HEK293 (cell line): ENCODE data around the gene IARS1.

Source experiments
- KLF7 ChIP-seq: fragments of 450-650 bp; formaldehyde crosslinking; IDR thresholded peaks from 2 replicates; pipeline ENCODE4 v1.5.1; 2016; ENCODE audit warnings: missing biosample characterization, missing genetic modification characterization, borderline replicate concordance
- MEIS1 ChIP-seq: sonication (generic); formaldehyde crosslinking; IDR thresholded peaks from 2 replicates; pipeline ENCODE4 v1.8.1; 2022; ENCODE audit warnings: missing genetic modification reagents, mild to moderate bottlenecking, borderline replicate concordance
- OVOL3 ChIP-seq: fragments of 450-650 bp; formaldehyde crosslinking; IDR thresholded peaks from 2 replicates; pipeline ENCODE4 v1.5.1; 2016; ENCODE audit warnings: missing biosample characterization, missing genetic modification characterization
- PRDM6 ChIP-seq: fragments of 450-650 bp; formaldehyde crosslinking; IDR thresholded peaks from 2 replicates; pipeline ENCODE4 v1.5.1; 2017; ENCODE audit warnings: missing biosample characterization, missing genetic modification characterization
- YY2 ChIP-seq: fragments of 450-650 bp; formaldehyde crosslinking; IDR thresholded peaks from 2 replicates; pipeline ENCODE4 v1.5.1; 2016; ENCODE audit warnings: missing biosample characterization, missing genetic modification characterization
- ZEB2 ChIP-seq: fragments of 450-650 bp; formaldehyde crosslinking; IDR thresholded peaks from 2 replicates; pipeline ENCODE4 v1.5.1; 2016; ENCODE audit warnings: missing biosample characterization, missing genetic modification characterization
- ZFP37 ChIP-seq: fragments of 450-650 bp; formaldehyde crosslinking; IDR thresholded peaks from 2 replicates; pipeline ENCODE4 v1.5.1; 2016; ENCODE audit warnings: missing biosample characterization, missing genetic modification characterization
- ZFP41 ChIP-seq: fragments of 450-650 bp; formaldehyde crosslinking; IDR thresholded peaks from 2 replicates; pipeline ENCODE4 v1.5.1; 2016; ENCODE audit warnings: missing biosample characterization, missing genetic modification characterization, borderline replicate concordance
- ZIC2 ChIP-seq: fragments of 450-650 bp; formaldehyde crosslinking; IDR thresholded peaks from 2 replicates; pipeline ENCODE4 v1.5.1; 2016; ENCODE audit warnings: missing biosample characterization, missing genetic modification characterization
- ZNF132 ChIP-seq: fragments of 450-650 bp; formaldehyde crosslinking; IDR thresholded peaks from 2 replicates; pipeline ENCODE4 v1.5.1; 2017; ENCODE audit warnings: missing biosample characterization, missing genetic modification characterization, borderline replicate concordance
- ZNF146 ChIP-seq: fragments of 450-650 bp; formaldehyde crosslinking; IDR thresholded peaks from 2 replicates; pipeline ENCODE4 v1.5.1; 2016; ENCODE audit warnings: missing biosample characterization, missing genetic modification characterization
- ZNF169 ChIP-seq: fragments of 450-650 bp; formaldehyde crosslinking; IDR thresholded peaks from 2 replicates; pipeline ENCODE4 v1.5.1; 2016; ENCODE audit warnings: missing biosample characterization, missing genetic modification characterization
- ZNF2 ChIP-seq: fragments of 450-650 bp; formaldehyde crosslinking; IDR thresholded peaks from 2 replicates; pipeline ENCODE4 v1.5.1; 2016; ENCODE audit warnings: missing biosample characterization, missing genetic modification characterization
- ZNF202 ChIP-seq: fragments of 450-650 bp; formaldehyde crosslinking; IDR thresholded peaks from 2 replicates; pipeline ENCODE4 v1.5.1; 2016; ENCODE audit warnings: missing biosample characterization, missing genetic modification characterization, borderline replicate concordance
- ZNF223 ChIP-seq: fragments of 450-650 bp; formaldehyde crosslinking; IDR thresholded peaks from 2 replicates; pipeline ENCODE4 v1.5.1; 2016; ENCODE audit warnings: missing biosample characterization, missing genetic modification characterization
- ZNF292 ChIP-seq: fragments of 450-650 bp; formaldehyde crosslinking; IDR thresholded peaks from 2 replicates; pipeline ENCODE4 v1.5.1; 2016; ENCODE audit warnings: low read depth, missing biosample characterization, missing genetic modification characterization, borderline replicate concordance
- ZNF391 ChIP-seq: fragments of 450-650 bp; formaldehyde crosslinking; IDR thresholded peaks from 2 replicates; pipeline ENCODE4 v1.5.1; 2016; ENCODE audit warnings: low read depth, missing biosample characterization, missing genetic modification characterization, borderline replicate concordance
- ZNF398 ChIP-seq: fragments of 450-650 bp; formaldehyde crosslinking; IDR thresholded peaks from 2 replicates; pipeline ENCODE4 v1.5.1; 2017; ENCODE audit warnings: missing biosample characterization, missing genetic modification characterization
- ZNF510 ChIP-seq: fragments of 450-650 bp; formaldehyde crosslinking; IDR thresholded peaks from 2 replicates; pipeline ENCODE4 v1.5.1; 2018; ENCODE audit warnings: mild to moderate bottlenecking, missing genetic modification characterization, missing biosample characterization; ENCODE audit not compliant: insufficient replicate concordance
- ZNF521 ChIP-seq: fragments of 450-650 bp; formaldehyde crosslinking; IDR thresholded peaks from 2 replicates; pipeline ENCODE4 v1.5.1; 2017; ENCODE audit warnings: missing biosample characterization, mild to moderate bottlenecking, missing genetic modification characterization
- ZNF571 ChIP-seq: fragments of 450-650 bp; formaldehyde crosslinking; IDR thresholded peaks from 2 replicates; pipeline ENCODE4 v1.5.0; 2017; ENCODE audit warnings: missing biosample characterization, missing genetic modification characterization
- ZNF658 ChIP-seq: fragments of 450-650 bp; formaldehyde crosslinking; IDR thresholded peaks from 2 replicates; pipeline ENCODE4; 2016; ENCODE audit warnings: missing biosample characterization, missing genetic modification characterization
- ZNF701 ChIP-seq: fragments of 450-650 bp; formaldehyde crosslinking; IDR thresholded peaks from 2 replicates; pipeline ENCODE4 v1.5.1; 2016; ENCODE audit warnings: missing biosample characterization, missing genetic modification characterization
- ZNF768 ChIP-seq: fragments of 450-650 bp; formaldehyde crosslinking; IDR thresholded peaks from 2 replicates; pipeline ENCODE4 v1.5.1; 2018; ENCODE audit warnings: missing biosample characterization, mild to moderate bottlenecking, missing genetic modification characterization
- ZNF830 ChIP-seq: fragments of 450-650 bp; IDR thresholded peaks from 2 replicates; pipeline ENCODE4 v1.5.0; 2018; ENCODE audit warnings: missing biosample characterization, missing genetic modification characterization, low read depth, mild to moderate bottlenecking, moderate library complexity
- ZSCAN23 ChIP-seq: fragments of 450-650 bp; formaldehyde crosslinking; IDR thresholded peaks from 2 replicates; pipeline ENCODE4 v1.5.1; 2016; ENCODE audit warnings: missing biosample characterization, missing genetic modification characterization
- TF ChIP-seq, protein P1 (sequence below): fragments of 450-650 bp; formaldehyde crosslinking; IDR thresholded peaks from 2 replicates; pipeline ENCODE4 v1.5.1; 2016; ENCODE audit warnings: missing biosample characterization, missing genetic modification characterization
- TF ChIP-seq, protein P2 (sequence below): fragments of 450-650 bp; formaldehyde crosslinking; IDR thresholded peaks from 2 replicates; pipeline ENCODE4 v1.5.1; 2016; ENCODE audit warnings: missing biosample characterization, missing genetic modification characterization
- TF ChIP-seq, protein P3 (sequence below): fragments of 450-650 bp; formaldehyde crosslinking; IDR thresholded peaks from 2 replicates; pipeline ENCODE4 v1.5.1; 2016; ENCODE audit warnings: missing biosample characterization, missing genetic modification characterization, low read depth

IARS1 gene

DNA sequence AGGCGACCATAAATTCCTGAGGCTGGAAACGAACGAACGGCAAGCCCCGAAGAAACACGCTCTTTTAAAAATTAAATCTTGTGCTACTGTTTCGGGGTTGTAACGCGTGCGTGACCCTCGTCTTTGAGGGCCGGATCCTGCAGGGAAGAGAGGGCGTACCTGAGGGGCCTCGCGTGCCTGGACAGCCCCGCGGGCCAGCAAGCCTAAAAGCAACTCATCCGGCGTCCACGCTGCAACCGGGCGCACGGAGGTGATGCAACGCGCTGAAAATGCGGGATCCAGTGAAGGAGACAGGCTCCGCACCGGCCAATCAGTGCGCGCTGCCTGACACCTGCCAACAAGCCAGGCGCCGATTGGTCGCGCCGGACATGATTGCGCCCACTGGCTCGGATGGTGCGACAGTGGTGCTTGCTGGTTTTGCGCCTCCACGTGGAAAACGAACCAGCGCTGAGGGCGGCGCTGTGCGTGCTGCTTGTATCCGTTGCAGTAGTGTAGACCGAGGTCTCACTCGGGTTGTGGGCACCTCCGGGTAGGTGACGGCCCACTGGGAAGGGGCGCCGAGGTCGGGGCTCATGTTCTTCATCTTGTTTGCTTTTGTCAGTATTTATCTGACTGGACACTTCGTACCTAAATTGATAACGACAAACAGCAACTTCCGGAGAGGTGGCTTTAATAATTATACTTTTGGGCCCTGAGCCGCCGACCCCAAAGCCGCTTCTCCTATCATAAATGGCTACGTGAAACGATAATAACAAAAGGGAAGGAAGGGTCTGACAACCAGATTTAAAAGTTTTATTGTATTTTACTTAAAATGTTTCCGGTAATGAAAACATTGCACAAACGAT lies at the start of gene IARS1 (continued):
- TF ChIP-seq, protein P1, sequence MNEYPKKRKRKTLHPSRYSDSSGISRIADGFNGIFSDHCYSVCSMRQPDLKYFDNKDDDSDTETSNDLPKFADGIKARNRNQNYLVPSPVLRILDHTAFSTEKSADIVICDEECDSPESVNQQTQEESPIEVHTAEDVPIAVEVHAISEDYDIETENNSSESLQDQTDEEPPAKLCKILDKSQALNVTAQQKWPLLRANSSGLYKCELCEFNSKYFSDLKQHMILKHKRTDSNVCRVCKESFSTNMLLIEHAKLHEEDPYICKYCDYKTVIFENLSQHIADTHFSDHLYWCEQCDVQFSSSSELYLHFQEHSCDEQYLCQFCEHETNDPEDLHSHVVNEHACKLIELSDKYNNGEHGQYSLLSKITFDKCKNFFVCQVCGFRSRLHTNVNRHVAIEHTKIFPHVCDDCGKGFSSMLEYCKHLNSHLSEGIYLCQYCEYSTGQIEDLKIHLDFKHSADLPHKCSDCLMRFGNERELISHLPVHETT, result peak; percentile 41; the same call in 1 of the 2 replicates
- TF ChIP-seq ZNF398 (tag by site-specific recombination) (no peak), MEIS1 (no peak), ZNF2 (peak; percentile 62), ZNF169 (tag by site-specific recombination) (no peak), ZNF510 (tag by site-specific recombination) (no peak), ZNF658 (tag by site-specific recombination) (no peak), ZNF146 (tag by site-specific recombination) (no peak), ZNF830 (tag by site-specific recombination) (no peak), PRDM6 (tag by site-specific recombination) (no peak), ZNF202 (tag by site-specific recombination) (no peak), ZNF391 (tag by site-specific recombination) (no peak), ZSCAN23 (no peak), ZNF223 (tag by site-specific recombination) (no peak), ZNF521 (tag by site-specific recombination) (no peak), KLF7 (tag by site-specific recombination) (no peak), ZNF292 (tag by site-specific recombination) (no peak), ZFP37 (no peak; the same call in 1 of the 2 replicates), ZNF132 (tag by site-specific recombination) (no peak), ZIC2 (0 out of 2 replicates have a peak, but pooled peaks have one; percentile 27), ZNF571 (no peak), OVOL3 (tag by site-specific recombination) (no peak), ZEB2 (tag by site-specific recombination) (peak; percentile 87; the same call in 1 of the 2 replicates), ZNF701 (no peak), YY2 (no peak), ZFP41 (tag by site-specific recombination) (no peak), ZNF768 (no peak)
- TF ChIP-seq, protein P2, sequence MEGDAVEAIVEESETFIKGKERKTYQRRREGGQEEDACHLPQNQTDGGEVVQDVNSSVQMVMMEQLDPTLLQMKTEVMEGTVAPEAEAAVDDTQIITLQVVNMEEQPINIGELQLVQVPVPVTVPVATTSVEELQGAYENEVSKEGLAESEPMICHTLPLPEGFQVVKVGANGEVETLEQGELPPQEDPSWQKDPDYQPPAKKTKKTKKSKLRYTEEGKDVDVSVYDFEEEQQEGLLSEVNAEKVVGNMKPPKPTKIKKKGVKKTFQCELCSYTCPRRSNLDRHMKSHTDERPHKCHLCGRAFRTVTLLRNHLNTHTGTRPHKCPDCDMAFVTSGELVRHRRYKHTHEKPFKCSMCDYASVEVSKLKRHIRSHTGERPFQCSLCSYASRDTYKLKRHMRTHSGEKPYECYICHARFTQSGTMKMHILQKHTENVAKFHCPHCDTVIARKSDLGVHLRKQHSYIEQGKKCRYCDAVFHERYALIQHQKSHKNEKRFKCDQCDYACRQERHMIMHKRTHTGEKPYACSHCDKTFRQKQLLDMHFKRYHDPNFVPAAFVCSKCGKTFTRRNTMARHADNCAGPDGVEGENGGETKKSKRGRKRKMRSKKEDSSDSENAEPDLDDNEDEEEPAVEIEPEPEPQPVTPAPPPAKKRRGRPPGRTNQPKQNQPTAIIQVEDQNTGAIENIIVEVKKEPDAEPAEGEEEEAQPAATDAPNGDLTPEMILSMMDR (tag by site-specific recombination), result peak; percentile 96
- TF ChIP-seq, protein P3, sequence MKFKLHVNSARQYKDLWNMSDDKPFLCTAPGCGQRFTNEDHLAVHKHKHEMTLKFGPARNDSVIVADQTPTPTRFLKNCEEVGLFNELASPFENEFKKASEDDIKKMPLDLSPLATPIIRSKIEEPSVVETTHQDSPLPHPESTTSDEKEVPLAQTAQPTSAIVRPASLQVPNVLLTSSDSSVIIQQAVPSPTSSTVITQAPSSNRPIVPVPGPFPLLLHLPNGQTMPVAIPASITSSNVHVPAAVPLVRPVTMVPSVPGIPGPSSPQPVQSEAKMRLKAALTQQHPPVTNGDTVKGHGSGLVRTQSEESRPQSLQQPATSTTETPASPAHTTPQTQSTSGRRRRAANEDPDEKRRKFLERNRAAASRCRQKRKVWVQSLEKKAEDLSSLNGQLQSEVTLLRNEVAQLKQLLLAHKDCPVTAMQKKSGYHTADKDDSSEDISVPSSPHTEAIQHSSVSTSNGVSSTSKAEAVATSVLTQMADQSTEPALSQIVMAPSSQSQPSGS (tag by site-specific recombination), result peak; percentile 55; the same call in 1 of the 2 replicates
